ENCODE data around the gene PFKFB3.
"Not testable (repeated sequence)": the region's sequence is repeated elsewhere in the genome, so short reads cannot be mapped to it uniquely, and the experiment has no call there.

The PFKFB3 gene

GRCh38 chr10:6239213-6239991 is 36.7 kb downstream of the PFKFB3 start:
- DNase-seq = peak; percentile 74 to 77

GRCh38 chr10:6240254-6240653 is 37.5 kb downstream of the PFKFB3 start:
- DNase-seq = no peak

GRCh38 chr10:6242089-6242488 is 39.4 kb downstream of the PFKFB3 start:
- no peak for DNase-seq

- DNase-seq = no peak
Measured at GRCh38 chr10:6244510-6244909, 41.8 kb downstream of the PFKFB3 start.

DNA sequence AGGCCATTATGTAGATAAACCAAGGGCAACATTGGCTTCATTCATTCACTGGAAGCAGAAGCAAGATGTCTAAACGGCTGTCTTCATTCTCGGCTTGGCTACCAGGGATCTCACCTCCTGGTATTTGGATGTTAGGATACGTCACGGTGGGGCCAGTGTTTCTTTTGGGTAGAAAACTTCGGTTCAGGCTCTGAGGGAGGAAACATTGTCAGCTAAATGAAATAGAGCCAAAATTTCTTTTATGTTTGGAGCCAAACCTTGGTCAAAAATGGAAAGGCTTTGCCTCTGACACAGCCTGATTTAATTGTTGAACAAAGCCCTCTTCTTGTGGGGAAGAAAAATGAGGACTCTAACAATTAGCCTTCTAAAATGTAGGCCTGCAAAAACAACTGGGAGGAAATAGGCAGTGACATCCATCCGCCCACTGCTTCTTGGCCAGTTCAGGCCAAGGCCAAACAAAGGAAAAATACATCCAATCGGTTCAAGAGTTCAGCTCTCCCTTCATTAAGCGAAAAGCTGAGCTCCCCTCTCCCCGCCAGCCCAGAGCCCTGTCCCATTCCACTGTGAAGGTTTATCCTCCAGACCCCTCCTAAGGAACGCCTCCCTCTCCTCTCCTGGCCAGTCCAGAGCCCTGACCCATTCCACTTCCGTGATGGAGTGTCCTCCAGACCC is 44.4 kb downstream of the PFKFB3 start:
- no peak for DNase-seq

- not testable (repeated sequence) for DNase-seq
Measured at GRCh38 chr10:6248908-6249307, 46.2 kb downstream of the PFKFB3 start.

GRCh38 chr10:6249698-6250097 is 47.0 kb downstream of the PFKFB3 start:
- no peak for DNase-seq

DNA sequence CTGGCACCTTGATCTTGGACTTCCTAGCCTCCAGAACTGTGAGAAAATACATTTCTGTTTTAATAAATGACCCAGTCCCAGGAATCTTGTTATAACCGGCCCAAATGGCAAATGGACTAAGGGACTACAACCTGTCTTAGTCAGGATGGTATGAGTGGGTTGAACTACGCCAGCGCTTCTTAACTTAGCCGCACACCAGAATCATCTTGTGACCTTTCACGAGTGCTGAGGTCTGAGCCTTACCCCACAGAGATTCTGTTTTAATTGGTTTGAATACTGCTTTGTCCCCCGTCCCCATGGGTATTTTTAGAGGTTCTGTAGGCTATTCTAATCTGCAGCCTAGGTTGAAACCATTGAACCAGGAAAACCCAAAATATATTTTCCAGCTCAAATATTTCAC is 48.0 kb downstream of the PFKFB3 start:
- DNase-seq = no peak

DNA sequence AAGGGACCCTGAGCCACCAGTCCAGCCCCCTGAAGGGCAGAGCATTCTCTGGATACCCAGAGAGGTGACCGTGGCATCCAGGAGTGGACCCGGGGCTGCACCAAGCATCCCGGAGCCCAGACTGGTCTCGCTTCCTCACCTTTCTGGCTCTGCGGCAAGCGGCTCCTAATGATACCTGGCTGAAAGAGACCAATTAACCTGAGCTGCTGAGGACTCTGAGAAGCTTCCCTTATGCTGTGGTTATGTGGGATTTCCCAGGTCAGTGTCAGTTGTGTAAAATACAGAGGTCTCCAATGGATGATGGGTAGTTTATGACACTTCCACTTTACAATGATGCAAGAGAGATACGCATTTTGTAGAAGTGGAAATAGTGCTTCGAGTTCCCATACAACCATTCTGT is 51.5 kb downstream of the PFKFB3 start:
- no peak for DNase-seq

GRCh38 chr10:6255548-6256061 is 52.9 kb downstream of the PFKFB3 start:
- DNase-seq = no peak

DNA sequence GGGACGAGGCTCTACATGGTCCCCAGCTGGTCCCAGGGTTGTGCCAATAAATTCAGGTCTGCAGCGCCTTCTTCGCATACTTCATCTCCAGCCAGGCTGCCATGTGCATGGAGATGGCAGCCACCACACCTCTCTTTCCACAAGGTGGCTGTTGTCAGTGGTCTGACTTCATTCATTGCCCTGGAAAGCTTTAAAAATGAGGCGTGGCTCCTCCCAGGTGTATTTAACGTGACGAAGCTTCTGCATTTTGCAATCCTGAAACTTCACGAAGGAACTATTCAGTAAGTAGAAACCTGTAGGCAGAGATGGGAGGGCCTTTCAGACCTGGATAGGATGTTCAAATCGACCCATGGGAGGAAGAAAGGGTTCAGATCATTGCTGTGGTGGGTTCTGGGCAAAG is 53.7 kb downstream of the PFKFB3 start:
- no peak for DNase-seq

GRCh38 chr10:6259153-6259552 is 56.4 kb downstream of the PFKFB3 start:
- no peak for DNase-seq

DNA sequence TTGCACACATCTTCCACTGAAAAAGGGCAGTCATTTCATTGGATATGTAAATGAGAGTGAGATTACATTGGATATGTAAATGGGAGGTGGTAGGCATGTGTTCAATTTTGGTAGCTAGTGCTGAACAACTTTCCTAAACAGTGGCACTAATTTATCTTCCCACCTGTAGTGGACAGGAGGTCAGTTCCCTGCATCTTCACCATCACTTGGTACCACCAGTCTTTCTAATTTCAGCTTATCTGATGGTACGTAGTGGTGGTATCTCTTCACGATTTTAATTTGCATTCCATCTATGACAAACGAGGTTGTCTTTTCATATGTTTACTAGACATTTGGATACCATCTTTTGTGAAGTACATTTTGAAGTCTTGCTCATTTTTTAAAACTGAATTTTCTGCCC is 58.1 kb downstream of the PFKFB3 start:
- no peak for DNase-seq

- DNase-seq = no peak
Measured at GRCh38 chr10:6267941-6268340, 65.2 kb downstream of the PFKFB3 start.

DNA sequence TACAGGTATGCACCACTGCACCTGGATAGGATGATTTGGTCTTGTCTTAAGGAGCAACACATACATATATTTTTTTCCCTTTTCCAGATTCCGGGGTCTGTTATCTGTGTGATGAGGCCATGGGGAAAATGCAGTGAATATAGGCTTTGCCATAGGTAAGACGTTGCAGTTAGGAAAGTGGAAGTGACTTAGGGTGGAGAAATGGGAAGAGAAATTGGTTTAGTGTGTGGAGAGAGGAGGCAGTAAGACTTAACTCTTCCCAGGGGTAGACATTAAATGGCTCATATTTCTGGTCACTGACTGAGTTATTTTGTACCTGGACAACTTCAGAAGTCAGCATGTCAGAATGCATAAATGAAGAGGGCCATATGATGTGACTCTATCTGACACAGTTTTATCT is 66.7 kb downstream of the PFKFB3 start:
- no peak for DNase-seq

DNA sequence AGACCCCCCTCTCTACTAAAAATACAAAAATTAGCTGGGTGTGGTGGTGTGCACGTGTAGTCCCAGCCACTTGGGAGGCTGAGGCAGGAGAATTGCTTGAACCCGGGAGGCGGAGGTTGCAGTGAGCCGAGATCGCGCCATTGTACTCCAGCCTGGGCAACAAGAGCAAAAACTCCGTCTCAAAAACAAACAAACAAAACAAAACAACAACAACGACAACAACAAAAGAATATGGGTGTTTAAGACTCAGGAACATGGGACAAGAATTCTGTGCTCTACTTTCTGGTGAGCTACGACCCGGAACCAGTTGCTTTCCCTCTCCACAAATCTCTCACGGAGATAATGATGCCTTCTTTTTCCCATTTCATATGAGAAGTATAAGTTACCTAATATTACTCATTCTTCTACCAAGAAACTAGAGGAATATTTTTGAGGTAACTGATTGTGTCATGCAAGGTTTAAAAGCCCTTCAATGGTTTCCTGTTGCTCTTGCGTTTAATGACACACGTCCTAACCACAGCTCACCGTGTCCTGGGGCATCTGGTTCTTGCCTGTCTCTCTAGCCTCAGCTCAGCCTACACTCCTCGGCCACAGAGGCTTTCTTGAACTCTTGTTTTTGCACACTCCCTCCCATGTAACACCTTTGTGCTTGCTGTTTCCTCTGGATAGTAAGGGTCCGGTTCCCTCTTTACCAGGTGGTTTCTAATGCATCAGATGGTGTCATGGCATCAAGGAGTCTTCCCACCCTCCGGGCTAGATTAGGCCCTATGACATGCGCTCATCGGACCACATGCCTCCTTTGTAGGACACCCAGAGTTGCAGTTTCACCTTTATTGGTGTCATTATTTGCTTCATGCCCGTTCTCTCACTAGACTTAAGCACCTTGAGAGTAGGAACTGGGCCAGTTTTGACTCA is 67.5 kb downstream of the PFKFB3 start:
- DNase-seq = peak; percentile 68

- DNase-seq = no peak
Measured at GRCh38 chr10:6270951-6271350, 68.2 kb downstream of the PFKFB3 start.

- peak in 1 of 2 donors; percentile 27 for DNase-seq
Measured at GRCh38 chr10:6271663-6272062, 68.9 kb downstream of the PFKFB3 start.

DNA sequence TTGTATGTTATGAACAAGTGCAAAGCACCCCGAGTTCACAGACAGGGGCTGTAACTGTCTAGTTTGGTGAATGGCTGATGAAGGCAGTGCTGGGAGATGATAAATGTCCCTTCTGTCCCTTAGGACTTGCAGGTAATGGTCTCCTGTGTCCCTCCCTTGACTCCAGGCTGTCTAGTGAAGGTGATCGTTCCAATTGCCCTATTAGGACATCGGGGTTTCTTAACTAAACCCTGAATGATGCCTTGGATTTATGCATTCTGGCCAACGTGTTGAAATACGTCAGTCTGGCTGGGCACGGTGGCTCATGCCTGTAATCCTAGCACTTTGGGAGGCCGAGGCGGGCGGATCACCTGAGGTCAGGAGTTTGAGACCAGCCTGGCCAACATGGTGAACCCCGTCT is 69.4 kb downstream of the PFKFB3 start:
- no peak for DNase-seq

- DNase-seq = no peak
Measured at GRCh38 chr10:6273351-6273750, 70.6 kb downstream of the PFKFB3 start.

DNA sequence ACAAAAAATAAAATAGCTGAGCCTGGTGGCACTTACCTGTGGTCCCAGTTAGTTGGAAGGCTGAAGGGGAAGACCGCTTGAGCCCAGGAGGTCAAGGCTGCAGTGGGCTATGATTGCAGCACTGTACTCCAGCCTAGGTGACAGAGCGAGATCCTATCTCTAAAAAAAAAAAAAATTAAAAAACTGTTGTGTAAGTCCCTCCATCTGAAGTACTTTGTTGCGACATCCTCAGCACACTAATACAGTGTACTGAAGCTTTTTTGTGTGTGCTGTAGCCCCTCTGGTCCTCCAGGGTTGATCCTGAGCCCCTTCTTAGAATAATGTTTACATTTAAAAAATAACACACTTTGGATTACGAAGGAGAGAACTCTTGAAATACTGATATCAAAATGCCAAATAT is 71.3 kb downstream of the PFKFB3 start:
- DNase-seq = no peak

DNA sequence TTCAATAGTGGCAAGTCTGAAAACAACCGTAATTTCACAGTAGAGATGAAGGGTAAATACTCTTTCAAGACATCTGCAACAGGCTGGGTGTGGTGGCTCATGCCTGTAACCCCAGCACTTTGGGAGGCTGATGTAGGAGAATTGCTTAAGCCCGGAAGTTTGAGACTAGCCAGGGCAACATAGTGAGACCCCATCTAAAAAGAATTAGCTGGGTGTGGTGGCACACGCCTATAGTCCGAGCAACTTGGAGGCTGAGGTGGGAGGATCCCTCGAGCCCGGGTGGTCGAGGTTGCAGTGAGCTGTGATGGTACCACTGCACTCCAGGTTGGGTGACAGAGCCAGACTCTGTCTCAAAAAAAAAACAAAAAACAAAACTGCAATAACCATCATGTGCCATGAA is 71.8 kb downstream of the PFKFB3 start:
- no peak for DNase-seq

All from activated CD4-positive, alpha-beta T cell treated with anti-CD3 and anti-CD28 coated beads for 4 hours (primary cell).